A673 (cell line): ENCODE data around the gene ID4. TPM values are rescaled to one million over a fixed set of nuclear protein-coding genes. Genes with fewer than 3 reads are reported as not detected.

ENCODE experiments used
- BruUV-seq: library from RNA; stranded (reverse); fragments of 400-500 nt; replicated peaks from 2 replicates; lab custom pipeline; 2021; lab: Mats Ljungman, UMichigan
- CTCF ChIA-PET: fragments of 300-600 bp; sonication (Branson Sonifier 250); formaldehyde crosslinking; loops from one replicate; lab custom pipeline; 2022; ENCODE audit warnings: antibody characterized with exemption; lab: Charles Lee
- POLR2A ChIA-PET: fragments of 300-600 bp; sonication (Branson Sonifier 250); formaldehyde crosslinking; loops from one replicate; lab custom pipeline; 2022; ENCODE audit warnings: antibody characterized with exemption; ENCODE audit not compliant: low non-redundant PET; lab: Charles Lee
- DNase-seq: peaks from one replicate; pipeline ENCODE4 v3.0.0-alpha.2; 2015; ENCODE audit warnings: low spot score
- H3K27ac ChIP-seq: fragments of 200-600 bp; sonication (generic); 2 replicates; pipeline ENCODE4 v1.5.1; 2016; ENCODE audit warnings: mixed run types, low read depth, mild to moderate bottlenecking, mixed read lengths, antibody characterized with exemption, low read length; ENCODE audit not compliant: poor library complexity, severe bottlenecking
- H3K27me3 ChIP-seq: fragments of 200-600 bp; sonication (generic); replicated peaks from 2 replicates; pipeline ENCODE4 v1.6.1; 2017; ENCODE audit warnings: mixed run types, low read depth, mild to moderate bottlenecking, mixed read lengths, antibody characterized with exemption, low read length; ENCODE audit not compliant: insufficient read depth, poor library complexity
- H3K36me3 ChIP-seq: fragments of 200-600 bp; sonication (generic); 2 replicates; pipeline ENCODE4 v1.6.1; 2016; ENCODE audit warnings: mixed run types, mild to moderate bottlenecking, mixed read lengths, antibody characterized with exemption, low read length; ENCODE audit not compliant: insufficient read depth, poor library complexity, severe bottlenecking
- H3K4me1 ChIP-seq: fragments of 200-600 bp; sonication (generic); 2 replicates; pipeline ENCODE4 v1.6.1; 2017; ENCODE audit warnings: mixed run types, mild to moderate bottlenecking, mixed read lengths, antibody characterized with exemption, low read length; ENCODE audit not compliant: insufficient read depth, poor library complexity, severe bottlenecking
- H3K4me3 ChIP-seq: fragments of 200-600 bp; sonication (generic); 2 replicates; pipeline ENCODE4 v1.5.1; 2016; ENCODE audit warnings: low read depth, mixed run types, mild to moderate bottlenecking, mixed read lengths, low read length; ENCODE audit not compliant: poor library complexity, severe bottlenecking
- H3K9me3 ChIP-seq: fragments of 200-600 bp; sonication (generic); 2 replicates; pipeline ENCODE4 v1.6.1; 2016; ENCODE audit warnings: mixed run types, low read depth, mild to moderate bottlenecking, mixed read lengths, antibody characterized with exemption, low read length; ENCODE audit not compliant: poor library complexity, severe bottlenecking
- EZH2 ChIP-seq: fragments of 200-600 bp; sonication (generic); IDR thresholded peaks from 2 replicates; pipeline ENCODE4 v1.6.1; 2017; ENCODE audit warnings: borderline replicate concordance, low read depth, mild to moderate bottlenecking, mixed read lengths, antibody characterized with exemption, low read length; ENCODE audit not compliant: poor library complexity, severe bottlenecking
- intact Hi-C: fragments of 100-400 bp; cut with micrococcal nuclease; formaldehyde crosslinking; loops from one replicate; pipeline ENCODE4 v1.10.0; 2022; ENCODE audit not compliant: unreplicated experiment
- total RNA-seq: library from RNA; stranded (reverse); gene quantifications from 2 replicates; pipeline ENCODE4 v1.2.3, GENCODE V29; 2021
- TF ChIP-seq, protein P1 (sequence below): fragments of 300-800, 200-600 bp; sonication (generic); conservative IDR thresholded peaks from 2 replicates; pipeline ENCODE4 v1.5.1; 2017; ENCODE audit warnings: low read depth, mild to moderate bottlenecking, antibody characterized with exemption, low read length, moderate library complexity, mixed read lengths

ID4 gene
- total RNA-seq, 1 experiment from 2014 or later: 29.3 TPM

- Histone ChIP-seq H3K36me3 (peaks cover 18% of the 10 kb centered on the region), H3K27me3 (no peaks in the 10 kb centered on the region), H3K4me3 (no peak overlapping the region), H3K4me1 (peaks cover 28% of the 10 kb centered on the region), H3K9me3 (no peaks in the 10 kb centered on the region), H3K27ac (no peak overlapping the region)
- CTCF ChIA-PET: no interaction called here
- no TSS peak for BruUV-seq
- DNase-seq: no peak
- TF ChIP-seq EZH2: no peak
- TF ChIP-seq, protein P1, sequence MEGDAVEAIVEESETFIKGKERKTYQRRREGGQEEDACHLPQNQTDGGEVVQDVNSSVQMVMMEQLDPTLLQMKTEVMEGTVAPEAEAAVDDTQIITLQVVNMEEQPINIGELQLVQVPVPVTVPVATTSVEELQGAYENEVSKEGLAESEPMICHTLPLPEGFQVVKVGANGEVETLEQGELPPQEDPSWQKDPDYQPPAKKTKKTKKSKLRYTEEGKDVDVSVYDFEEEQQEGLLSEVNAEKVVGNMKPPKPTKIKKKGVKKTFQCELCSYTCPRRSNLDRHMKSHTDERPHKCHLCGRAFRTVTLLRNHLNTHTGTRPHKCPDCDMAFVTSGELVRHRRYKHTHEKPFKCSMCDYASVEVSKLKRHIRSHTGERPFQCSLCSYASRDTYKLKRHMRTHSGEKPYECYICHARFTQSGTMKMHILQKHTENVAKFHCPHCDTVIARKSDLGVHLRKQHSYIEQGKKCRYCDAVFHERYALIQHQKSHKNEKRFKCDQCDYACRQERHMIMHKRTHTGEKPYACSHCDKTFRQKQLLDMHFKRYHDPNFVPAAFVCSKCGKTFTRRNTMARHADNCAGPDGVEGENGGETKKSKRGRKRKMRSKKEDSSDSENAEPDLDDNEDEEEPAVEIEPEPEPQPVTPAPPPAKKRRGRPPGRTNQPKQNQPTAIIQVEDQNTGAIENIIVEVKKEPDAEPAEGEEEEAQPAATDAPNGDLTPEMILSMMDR: no peak
- intact Hi-C loops: loop anchor here (10.0 kb wide), 1 partner anchor 197 kb away; no protein-coding TSS in a partner anchor
- POLR2A ChIA-PET: no interaction called here
These were observed 5.0 kb downstream of the ID4 start for GRCh38 chr6:19842030-19842615.

DNA sequence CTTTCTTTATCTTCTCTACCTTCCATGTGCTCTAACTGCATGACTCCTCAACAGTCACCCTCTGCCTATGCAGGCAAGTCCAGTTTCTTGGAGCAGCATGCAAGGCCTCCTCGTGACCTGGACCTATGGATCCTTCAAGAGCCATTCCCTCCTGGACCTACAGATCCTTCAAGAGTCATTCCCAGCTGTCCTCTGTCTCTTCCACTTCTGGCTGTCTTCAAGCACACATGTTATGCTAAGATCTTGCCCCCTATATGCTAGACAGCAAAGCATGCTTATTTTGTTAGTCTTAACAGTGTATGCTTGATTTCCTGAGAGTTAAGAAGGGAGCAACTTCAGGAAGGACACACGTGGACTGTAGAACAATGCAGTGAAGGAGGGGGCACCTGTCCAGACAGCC, 7.5 kb downstream of the ID4 start:
- no TSS peak for BruUV-seq
- Histone ChIP-seq H3K4me1 (peaks cover 28% of the 10 kb centered on the region), H3K4me3 (no peak overlapping the region), H3K36me3 (peaks cover 12% of the 10 kb centered on the region), H3K27ac (no peak overlapping the region), H3K9me3 (no peaks in the 10 kb centered on the region), H3K27me3 (no peaks in the 10 kb centered on the region)
- ChIA-PET CTCF (no interaction called here), POLR2A (no interaction called here)
- intact Hi-C loops: loop anchor here (10.0 kb wide), 1 partner anchor 200 kb away; no protein-coding TSS in a partner anchor
- TF ChIP-seq, protein P1: no peak
- TF ChIP-seq EZH2: no peak
- DNase-seq: no peak

DNA sequence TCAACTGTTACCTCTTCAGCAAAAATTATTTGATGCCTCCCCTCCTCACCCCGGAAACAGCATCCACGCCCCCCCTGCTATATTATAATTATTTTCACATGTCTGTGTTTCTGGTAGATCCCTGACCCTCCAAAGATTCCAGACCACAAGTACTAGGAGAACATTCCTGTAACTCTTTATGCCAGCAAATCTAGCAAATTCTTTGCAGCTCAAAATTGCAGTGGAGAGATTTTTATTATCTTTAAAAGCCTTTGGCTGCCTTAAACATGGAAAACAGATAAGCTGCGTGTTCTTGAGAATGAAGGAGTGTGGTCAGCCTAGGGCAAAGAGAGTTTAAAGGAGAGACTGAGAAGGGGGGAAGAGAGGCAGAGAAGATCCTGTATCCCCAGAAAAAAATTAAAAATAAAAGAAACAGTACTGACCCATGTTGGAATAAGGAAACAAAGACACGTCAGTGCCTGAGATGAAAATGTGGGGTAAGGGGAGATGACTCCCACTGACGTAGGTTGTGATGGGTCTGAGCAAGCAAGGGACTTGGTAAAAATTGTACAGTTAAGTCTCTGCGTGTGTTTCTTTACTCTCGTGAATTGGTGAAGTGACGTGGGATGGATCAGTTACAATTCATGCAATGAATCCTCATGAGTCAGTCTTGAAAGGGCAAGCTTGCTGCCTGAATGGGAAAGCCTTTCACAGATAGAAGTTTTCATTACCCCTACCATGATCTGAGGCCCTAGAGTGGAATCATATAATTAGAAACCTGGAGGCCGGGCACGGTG, 8.3 kb downstream of the ID4 start:
- no peak for DNase-seq
- ChIA-PET CTCF (no interaction called here), POLR2A (no interaction called here)
- Histone ChIP-seq H3K9me3 (no peaks in the 10 kb centered on the region), H3K27ac (no peak overlapping the region), H3K27me3 (no peaks in the 10 kb centered on the region), H3K4me1 (peaks cover 25% of the 10 kb centered on the region), H3K36me3 (peaks cover 6% of the 10 kb centered on the region), H3K4me3 (no peak overlapping the region)
- no TSS peak for BruUV-seq
- no peak for TF ChIP-seq EZH2
- TF ChIP-seq, protein P1: no peak
- intact Hi-C loops: loop anchor here (10.0 kb wide), 1 partner anchor 201 kb away; no protein-coding TSS in a partner anchor
